Measurements from ENCODE around the gene TMEM244. TPM values are rescaled to one million over a fixed set of nuclear protein-coding genes. Genes with fewer than 3 reads are reported as not detected.

The TMEM244 gene
- total and polyA plus RNA-seq, 2 of the 13 experiments (the other 11 are each of a cell fraction or from before 2014, with no cell fraction given) = not detected

GRCh38 chr6:129890701-129891100, 29.6 kb upstream of the TMEM244 start:
- ChIA-PET CTCF (ENCODE audit: low intra/inter-chr PET ratio, low total read pairs) (no interaction called here), POLR2A (no interaction called here)
- H4K20me1 ChIP-seq (ENCODE audit: insufficient read depth, low read length) = no peaks in the 10 kb centered on the region
- BruUV-seq (replicated peaks) = no TSS peak
- TF ChIP-seq TBP (CRISPR knock-in tag; IDR thresholded peaks at IDR 0.05) (no peak), NR3C1 (CRISPR knock-in tag; IDR thresholded peaks at IDR 0.05) (no peak), ZNF224 (CRISPR knock-in tag; IDR thresholded peaks at IDR 0.05) (no peak), TRAFD1 (CRISPR knock-in tag; IDR thresholded peaks at IDR 0.05; ENCODE audit: borderline replicate concordance) (no peak), SPEN (CRISPR knock-in tag; IDR thresholded peaks at IDR 0.05; ENCODE audit: low read depth) (no peak), ZNF577 (CRISPR knock-in tag; IDR thresholded peaks at IDR 0.05; ENCODE audit: borderline replicate concordance, low read depth) (no peak), ATM (IDR thresholded peaks at IDR 0.05; ENCODE audit: borderline replicate concordance) (no peak), ZNF274 (CRISPR knock-in tag; IDR thresholded peaks at IDR 0.05) (no peak), NFRKB (IDR thresholded peaks at IDR 0.05) (no peak), GTF2F1 (IDR thresholded peaks at IDR 0.05; ENCODE audit: low read length) (no peak), DPF2 (CRISPR knock-in tag; IDR thresholded peaks at IDR 0.05; ENCODE audit: borderline replicate concordance, low read depth) (no peak), ZKSCAN5 (CRISPR knock-in tag; IDR thresholded peaks at IDR 0.05) (no peak)
- TF ChIP-seq, protein P1, sequence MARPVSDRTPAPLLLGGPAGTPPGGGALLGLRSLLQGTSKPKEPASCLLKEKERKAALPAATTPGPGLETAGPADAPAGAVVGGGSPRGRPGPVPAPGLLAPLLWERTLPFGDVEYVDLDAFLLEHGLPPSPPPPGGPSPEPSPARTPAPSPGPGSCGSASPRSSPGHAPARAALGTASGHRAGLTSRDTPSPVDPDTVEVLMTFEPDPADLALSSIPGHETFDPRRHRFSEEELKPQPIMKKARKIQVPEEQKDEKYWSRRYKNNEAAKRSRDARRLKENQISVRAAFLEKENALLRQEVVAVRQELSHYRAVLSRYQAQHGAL (CRISPR knock-in tag; IDR thresholded peaks at IDR 0.05; ENCODE audit: not compliant biosample characterization) = no peak
- intact Hi-C loops (cut with micrococcal nuclease; ENCODE audit: unreplicated experiment) = no loop called here
- ATAC-seq (peak; percentile 65), FAIRE-seq (no peak), DNase-seq (ENCODE audit: low spot score) (no peak)
- H3K79me2 ChIP-seq (ENCODE audit: insufficient read depth, low read length) = no peaks in the 10 kb centered on the region
- no peaks in the 10 kb centered on the region for H3K4me1 ChIP-seq (ENCODE audit: insufficient read depth, low read length)
- no peak overlapping the region for H3K9ac ChIP-seq (ENCODE audit: insufficient read depth, low read depth, low read length)
- no peaks in the 10 kb centered on the region for H3K9me3 ChIP-seq (ENCODE audit: low read length)
- H3K27ac ChIP-seq (ENCODE audit: extremely low read length, insufficient read depth, low read length) = no peak overlapping the region
- H3K36me3 ChIP-seq (replicated peaks in 1 of 2; ENCODE audit: control insufficient read depth in 1 of 2, insufficient read depth in 2 of 2, low read length in 2 of 2) = no peaks in the 10 kb centered on the region
- H2AFZ ChIP-seq (ENCODE audit: low read length) = no peak overlapping the region
- H3K4me3 ChIP-seq (replicated peaks in 1 of 3; ENCODE audit: insufficient read depth in 1 of 3, low read depth in 2 of 3, low read length in 3 of 3) = no peak overlapping the region
- WGBS (ENCODE audit: low lambda C conversion rate) = 0% methylated on average over 4 of the region's 4 CpGs
- H3K4me2 ChIP-seq (ENCODE audit: low read depth, low read length) = no peak overlapping the region
- in situ Hi-C loops (cut with HindIII; ENCODE audit: extremely low pct_ligation_motif_present, low pct_unique_long_range_greater_than_20kb) = no loop called here
- H3K27me3 ChIP-seq (ENCODE audit: control insufficient read depth in 1 of 2, insufficient read depth in 2 of 2, low read length in 2 of 2) = peaks cover 1 to 4% of the 10 kb centered on the region in 2 experiments; a peak in 1 of 5 replicates
